DLD1 (cell line): ENCODE results near the gene RNF186.
"Not testable (repeated sequence)": the region's sequence is repeated elsewhere in the genome, so short reads cannot be mapped to it uniquely, and the experiment has no call there.

Experiments used
- in situ Hi-C: cut with HindIII; loops from 2 replicates; pipeline ENCODE4 v1.10.0; 2017; ENCODE audit warnings: low sequenced_read_pairs

RNF186 gene

DNA sequence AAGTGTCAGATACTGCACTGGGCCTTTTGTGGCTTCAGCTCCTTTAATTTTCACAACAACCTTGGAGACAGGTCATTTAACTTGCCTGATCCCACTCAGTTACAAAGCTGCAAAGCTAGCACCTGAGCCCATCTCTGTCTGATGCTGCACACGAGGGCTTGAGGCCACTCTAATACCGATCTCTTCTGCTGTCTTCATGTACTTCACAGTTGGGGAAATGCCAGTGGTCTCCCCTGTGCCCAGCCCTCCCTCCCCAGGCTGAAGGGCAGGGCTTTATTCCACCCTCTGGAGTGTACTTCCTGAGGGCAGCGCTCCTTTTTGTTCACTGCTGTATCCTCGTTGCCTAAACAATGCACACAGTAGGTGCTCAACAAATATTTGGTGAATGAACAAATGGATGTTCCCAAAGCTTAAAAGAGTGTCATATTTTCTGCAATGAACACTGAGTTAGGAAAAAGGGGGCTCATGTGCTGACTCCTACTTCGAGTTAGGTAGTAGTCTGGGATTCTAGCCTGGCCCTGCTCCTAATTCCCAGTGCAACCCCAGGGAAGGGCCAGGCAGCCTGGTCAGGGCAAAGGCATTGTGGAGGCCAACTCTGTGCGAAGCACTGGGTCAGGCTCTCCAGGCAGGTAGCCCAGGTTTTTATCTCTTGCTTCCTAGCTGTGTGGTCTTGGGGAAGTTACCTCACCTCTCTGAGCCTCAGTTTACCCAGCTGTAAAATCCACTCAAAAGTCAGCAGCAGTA lies 16.4 kb downstream of the RNF186 start:
- in situ Hi-C loops, result no loop called here

DNA sequence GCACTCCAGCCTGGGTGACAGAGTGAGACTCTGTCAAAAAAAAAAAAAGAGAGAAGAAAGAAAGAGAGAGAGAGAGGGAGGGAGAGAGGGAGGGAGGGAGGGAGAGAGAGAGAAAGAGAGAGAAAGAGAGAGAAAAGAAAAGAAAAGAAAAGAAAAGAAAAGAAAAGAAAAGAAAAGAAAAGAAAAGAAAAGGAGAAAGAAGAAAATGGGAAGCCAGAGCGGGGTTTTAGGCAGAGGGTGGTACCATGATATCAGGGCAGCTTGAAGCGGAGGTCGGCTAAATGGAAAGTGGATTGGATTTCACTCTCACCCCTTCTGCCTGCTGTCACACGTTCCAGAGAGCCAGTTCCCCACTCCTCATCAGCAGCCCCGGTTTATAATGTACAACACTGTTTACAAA lies 17.3 kb downstream of the RNF186 start:
- in situ Hi-C loops, result no loop called here

DNA sequence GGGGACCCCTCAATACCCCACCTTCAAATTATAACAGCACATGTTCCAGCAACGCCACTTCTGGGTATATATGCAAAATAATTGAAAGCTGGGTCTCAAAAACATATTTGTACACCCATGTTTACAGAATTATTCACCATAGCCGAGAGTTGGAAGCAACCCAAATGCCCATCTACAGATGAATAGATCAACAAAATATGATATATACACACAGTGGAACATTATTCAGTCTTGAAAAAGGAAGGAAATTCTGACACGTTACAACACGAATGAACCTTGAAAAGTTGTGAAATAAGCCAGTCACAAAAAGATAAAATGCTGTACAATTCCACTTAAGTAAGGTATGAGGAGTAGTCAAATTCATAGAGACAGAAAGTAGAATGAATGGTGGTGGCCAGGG lies 20.5 kb downstream of the RNF186 start:
- in situ Hi-C loops, result no loop called here

DNA sequence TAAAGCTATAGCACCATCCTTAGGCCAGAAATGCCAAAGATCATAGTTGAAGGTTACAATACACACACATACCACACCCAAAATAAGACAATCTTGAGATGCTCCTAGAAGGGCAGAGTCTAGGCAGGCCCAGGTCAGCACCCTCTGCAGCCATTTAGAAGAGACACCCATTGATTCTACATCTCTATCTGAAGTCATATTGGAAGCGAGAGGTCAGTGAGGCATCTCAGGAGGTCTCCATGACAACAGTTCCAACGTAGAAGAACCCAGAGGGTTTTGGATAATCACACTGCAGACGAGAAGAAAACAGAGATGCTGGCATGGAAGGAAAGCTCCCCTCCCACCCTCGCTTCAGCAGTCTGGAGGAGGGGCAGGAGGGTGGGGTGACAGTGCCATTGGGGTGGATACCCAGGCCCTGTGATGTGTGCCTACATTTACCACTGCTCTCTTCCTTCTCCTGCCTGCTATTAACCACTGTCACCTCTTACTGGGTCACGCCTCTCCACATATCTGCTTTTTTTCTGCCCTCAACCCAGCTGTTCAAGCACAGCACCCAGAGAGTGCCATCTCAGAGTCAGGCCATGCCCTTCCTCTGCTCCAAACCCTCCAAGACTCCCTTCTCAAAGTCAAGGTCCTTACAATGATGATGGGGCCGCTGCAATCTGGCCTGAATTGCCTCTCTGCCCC lies 21.6 kb downstream of the RNF186 start:
- in situ Hi-C loops, result no loop called here

DNA sequence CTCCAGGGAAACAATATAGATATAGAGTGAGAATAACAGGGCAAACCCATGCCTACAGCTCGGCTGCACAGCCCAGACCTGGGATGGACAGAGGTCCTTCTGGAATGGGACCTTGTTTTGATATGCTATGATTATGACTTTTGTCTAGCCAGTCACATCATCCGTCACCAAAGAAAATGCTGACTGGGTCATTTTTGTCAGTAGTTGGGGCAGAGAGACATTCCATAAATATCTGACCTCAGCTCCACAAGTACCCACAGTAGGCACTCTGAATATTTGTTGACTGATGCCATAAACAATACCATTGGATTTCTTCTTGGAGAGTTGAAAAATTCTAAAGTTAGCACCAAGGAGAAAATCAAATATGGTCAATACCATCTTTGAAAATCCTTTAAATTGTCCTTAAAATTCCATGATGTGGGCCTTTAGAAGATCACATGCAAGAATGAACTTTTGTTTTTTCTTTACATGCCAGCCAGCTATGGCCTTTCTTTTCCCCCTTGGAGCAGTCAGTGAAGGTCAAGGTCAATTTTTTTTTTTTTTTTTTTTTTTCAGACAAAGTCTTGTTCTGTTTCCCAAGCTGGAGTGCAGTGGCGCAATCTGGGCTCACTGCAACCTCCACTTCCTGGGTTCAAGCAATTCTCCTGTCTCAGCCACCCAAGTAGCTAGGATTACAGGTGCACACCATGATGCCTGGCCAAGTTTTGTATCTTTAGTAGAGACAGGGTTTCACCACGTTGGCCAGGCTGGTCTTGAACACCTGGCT lies 22.7 kb downstream of the RNF186 start:
- in situ Hi-C loops, result no loop called here

DNA sequence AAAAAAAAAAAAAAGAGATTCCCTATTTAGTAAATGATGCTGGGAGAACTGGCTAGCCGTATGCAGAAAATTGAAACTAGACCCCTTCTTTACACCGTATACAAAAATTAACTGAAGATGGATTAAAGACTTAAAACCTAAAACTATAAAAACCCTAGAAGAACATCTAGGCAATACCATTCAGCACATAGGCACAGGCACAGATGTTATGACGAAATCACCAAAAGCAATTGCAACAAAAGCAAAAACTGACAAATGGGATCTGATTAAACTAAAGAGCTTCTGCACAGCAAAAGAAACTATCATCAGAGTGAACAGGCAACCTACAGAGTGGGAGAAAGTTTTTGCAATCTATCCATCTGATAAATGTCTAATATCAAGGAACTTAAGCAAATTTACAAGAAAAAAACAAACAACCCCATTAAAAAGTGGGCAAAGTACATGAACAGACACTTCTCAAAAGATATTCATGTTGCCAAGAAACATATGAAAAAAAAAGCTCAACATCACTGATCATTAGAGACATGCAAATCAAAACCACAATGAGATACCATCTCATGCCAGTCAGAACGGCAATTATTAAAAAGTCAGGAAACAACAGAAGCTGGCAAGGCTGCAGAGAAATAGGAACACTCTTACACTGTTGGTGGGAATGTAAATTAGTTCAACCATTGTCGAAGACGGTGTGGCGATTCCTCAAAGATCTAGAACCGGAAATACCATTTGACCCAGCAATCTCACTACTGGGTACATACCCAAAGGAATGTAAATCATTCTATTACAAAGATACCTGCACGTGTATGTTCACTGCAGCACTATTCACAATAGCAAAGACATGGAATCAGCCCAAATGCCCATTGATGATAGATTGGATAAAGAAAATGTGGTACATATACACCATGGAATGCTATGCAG lies 24.8 kb downstream of the RNF186 start:
- in situ Hi-C loops, result not testable (repeated sequence)

DNA sequence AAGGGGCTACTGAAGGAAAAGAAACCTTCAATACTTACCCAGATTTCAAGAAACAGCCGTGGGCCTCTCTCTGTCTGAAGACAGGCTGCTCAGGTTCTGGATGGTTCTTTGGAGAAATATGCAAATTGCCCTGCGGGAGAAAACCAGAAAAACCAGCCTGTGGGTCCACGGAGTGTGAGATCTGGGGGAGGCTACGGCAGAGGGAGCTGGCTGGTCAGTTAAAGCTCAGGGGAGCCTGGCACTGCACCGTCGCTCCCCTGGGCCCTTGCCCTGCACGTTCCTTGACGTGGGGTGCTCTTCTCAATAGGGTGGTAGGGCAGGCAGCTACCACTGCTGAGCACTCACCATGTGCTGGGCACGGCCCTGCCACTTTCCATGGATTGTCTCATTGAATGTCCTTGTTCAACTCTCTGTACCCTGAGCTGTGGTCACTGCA lies 28.1 kb downstream of the RNF186 start:
- in situ Hi-C loops, result no loop called here

DNA sequence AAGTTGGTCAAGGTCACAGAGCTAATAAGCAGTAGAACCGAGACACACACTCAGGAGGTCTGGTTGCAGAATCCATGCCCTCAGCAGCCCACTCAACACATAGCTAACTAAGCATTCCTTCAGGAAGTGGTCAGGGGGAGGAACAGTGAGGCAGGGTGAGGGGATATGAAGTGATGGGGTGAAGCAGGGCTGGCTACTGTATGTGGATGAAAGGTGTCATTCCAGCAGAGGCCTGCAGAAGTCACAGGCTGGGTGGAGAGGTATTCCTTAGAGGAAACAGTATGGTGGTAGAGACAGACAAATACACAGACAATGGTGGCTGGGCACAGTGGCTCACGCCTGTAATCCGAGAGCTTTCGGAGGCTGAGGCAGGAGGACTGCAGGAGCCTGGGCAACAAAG lies 29.4 kb downstream of the RNF186 start:
- in situ Hi-C loops, result no loop called here

DNA sequence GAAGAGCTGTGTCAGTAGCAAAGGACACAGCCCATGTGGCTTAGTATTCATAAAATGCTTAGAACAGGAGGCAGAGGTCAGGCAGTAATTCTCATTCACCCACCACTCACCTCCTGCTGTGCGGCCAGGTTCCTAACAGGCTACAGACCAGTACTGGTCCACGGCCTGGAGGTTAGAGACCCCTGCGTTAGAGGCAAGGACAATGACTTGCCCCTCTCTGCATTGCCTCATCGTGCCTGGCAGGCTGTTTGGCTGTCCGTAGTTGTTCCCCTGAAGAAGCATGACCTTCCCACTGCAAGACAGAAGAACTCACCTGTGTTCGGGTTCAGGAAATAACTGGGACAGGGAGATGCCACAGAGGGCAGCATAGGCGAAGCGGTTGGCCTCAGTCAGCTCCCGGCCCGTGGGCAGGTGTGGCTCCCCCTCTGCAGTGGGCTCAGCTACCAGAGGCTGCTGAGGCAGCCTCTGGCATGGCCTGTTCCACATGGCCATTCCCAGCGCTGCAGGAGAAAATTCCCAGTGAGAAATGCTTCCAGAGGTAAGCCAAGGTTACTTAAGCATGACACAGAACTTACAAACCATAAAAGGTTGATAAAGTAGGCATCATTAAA lies 34.7 kb downstream of the RNF186 start:
- in situ Hi-C loops, result no loop called here

DNA sequence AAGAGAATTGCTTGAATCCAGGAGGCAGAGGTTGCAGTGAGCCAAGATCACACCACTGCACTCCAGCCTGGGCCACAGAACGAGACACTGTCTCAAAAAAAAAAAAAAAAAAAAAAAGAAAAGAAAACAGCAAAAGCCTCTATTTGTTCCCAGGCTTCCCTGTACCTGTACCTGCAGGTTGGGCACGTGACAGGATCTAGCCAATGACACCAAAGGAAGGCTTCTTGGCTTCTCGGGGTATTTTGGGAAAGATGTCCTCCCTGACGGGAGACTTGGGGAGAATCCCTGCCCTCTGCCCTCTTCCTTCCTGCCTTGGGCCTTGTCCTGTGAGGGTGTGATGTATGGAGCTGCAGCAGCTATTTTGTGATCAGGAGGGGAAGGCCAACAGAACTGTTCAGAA lies 38.1 kb downstream of the RNF186 start:
- in situ Hi-C loops, result no loop called here

DNA sequence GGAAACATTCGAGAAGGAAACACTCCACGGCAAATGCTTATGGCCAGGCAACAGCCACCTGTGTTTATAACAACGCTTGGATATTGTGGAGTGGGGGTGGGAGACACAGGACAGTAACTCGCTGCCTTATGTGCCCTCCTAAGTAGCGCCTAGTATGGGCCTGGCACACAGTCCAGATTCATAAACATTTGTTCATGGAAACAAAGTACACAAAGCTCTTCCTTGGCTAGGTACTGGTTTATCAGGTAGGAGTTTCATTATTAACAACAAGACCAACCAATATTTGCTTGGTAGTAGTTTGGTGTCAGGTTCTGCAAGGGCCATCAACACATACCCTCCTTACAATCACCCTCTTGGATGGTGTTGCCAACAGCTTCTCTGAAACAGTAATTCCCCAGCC lies 38.8 kb downstream of the RNF186 start:
- in situ Hi-C loops, result no loop called here

DNA sequence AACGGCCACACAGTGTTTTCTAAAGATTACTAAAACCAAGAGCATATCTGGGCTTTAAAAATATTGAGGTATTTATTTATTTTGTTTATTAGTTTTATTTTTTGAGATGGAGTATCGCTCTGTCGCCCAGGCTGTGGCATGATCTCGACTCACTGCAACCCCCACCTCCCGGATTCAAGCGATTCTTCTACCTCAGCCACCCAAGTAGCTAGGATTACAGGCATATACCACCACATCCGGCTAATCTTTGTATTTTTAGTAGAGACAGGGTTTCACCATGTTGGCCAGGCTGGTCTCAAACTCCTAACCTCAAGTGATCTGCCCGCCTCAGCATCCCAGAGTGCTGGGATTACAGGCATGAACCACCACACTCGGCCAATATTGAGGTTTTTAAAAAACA lies 39.3 kb downstream of the RNF186 start:
- in situ Hi-C loops, result no loop called here

DNA sequence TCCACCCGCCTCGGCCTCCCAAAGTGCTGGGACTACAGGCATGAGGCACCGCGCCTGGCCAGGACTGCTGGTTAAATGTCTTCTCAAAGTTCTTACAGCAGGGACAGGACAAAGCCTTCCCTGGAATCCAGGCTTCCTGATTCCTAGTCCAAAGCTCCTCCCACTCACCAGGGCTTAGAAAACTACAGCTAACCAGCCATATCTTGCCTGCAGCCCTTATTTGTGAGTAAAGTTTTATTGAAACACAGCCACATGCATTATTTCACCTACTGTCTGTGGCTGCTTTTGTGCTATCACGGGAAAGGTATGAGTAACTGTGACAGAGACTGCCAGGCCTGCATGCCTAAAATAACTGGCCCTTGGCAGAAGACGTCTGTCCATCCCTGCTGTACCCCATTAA lies 39.8 kb downstream of the RNF186 start:
- in situ Hi-C loops, result no loop called here

DNA sequence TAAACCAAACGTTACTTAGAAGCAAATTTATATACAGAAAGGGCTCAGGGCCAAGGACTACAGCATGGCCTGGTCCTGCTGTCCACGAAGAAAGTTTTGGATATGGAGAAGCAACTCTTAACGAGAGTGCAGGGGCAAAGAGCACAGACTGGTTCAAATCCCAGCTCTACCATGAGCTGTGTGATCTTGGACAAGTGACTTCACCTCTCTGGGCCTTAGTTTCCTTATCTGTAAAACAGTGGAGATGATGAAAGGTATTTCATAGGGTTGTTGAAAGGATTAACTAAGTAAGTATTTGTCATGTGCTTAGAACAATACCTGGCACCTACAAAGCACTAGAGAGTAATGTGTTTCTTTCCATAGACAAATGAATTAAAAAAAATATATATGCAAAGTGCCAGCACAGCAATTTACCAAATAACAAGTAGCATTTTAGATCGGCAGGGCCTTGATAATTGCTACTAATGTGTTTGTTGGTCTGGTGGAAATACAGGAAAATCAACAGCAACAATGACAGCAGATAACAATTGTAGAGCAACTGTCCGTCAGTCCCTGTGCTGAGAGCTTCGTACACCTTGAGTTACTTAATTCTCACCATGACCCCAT lies 40.8 kb downstream of the RNF186 start:
- in situ Hi-C loops, result no loop called here

DNA sequence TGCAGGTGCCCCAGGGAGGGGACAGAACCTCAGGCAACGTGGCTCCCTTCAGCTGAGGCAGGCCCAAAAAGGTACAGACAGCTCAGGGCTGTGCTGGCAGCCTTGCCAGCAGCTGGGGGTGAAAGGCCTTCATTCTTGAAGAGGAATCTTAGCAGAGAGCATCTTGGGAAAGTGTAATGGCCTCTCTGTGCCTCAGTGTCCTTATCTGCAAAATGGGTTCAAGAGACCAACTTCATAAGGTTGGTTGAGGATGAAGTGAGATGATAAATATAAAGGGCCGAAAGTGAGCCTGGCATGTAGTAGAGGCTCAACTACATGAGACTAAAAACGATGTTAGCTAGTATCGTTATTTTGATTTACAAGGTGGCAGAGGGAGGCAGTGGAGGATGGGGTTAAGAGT lies 41.6 kb downstream of the RNF186 start:
- in situ Hi-C loops, result no loop called here

DNA sequence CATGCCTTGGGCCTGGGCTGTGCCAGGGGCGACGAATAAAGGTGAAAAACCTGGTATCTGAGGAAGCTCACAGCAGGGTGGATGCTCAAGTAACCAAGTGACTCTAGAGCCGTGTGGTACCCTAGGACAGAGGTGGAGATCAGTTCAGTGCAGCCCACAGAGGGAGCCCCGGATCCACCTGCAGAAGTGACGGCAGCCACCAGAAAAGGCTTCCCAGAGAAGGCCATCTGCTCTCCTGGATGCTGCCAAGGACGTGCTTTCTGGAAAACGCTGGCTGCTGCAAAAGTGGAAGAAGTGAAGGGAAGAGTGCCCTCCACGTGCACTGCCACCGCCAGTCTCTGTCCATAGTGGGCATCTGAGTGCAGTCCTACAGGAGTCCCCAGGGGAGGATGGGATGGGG lies 43.0 kb downstream of the RNF186 start:
- in situ Hi-C loops, result no loop called here

DNA sequence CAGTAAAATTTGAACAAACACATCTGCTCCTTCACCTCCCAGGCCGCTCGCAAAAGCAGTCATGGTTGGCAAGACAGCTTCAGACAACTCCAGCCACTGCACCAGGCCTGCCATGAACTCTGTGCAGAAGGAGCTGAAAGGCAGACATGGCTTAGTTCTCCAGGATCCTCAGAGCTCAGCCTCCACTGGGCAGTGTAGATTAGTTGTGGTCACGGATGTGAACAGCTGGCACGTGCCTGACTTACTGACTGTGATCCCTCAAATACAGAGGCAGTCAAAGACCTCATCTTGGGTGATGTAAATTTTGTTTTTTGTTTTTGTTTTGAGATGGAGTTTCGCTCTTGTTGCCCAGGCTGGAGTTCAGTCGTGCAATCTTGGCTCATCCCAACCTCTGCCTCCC lies 43.7 kb downstream of the RNF186 start:
- in situ Hi-C loops, result no loop called here

DNA sequence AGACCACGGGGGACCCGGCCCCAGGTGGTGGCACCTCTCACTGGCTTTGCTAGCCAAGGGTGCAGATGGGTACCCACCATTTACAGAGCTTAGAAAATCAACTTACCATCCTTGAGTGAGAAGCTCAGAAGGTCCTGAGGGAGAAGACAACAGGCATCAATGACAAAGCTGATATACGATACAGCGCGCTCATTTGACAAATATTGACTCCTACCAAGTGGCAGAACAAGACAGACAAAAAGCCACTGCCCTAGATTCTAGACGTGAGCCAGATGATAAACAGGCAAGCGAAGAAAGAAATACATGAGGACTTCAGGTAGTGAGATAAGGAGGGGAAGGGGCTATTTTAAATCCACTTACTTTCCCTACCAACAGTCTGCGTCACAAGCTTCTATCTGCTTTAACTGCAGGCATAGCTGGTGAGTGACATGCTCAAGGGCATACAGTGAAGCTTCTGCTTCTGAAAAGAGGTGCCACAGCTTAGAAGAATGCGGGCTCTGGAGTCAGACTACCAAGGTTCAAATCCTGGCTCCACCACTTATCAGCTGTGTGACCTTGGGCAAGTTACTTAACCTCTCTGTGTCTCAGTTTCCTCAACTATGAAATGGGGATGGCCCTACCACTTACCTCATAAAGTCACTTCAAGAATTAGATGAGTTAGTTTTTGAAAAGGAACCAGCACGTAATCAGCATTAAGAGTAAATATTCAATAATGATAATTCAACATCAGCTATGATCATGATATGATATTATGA lies 44.5 kb downstream of the RNF186 start:
- in situ Hi-C loops, result no loop called here

DNA sequence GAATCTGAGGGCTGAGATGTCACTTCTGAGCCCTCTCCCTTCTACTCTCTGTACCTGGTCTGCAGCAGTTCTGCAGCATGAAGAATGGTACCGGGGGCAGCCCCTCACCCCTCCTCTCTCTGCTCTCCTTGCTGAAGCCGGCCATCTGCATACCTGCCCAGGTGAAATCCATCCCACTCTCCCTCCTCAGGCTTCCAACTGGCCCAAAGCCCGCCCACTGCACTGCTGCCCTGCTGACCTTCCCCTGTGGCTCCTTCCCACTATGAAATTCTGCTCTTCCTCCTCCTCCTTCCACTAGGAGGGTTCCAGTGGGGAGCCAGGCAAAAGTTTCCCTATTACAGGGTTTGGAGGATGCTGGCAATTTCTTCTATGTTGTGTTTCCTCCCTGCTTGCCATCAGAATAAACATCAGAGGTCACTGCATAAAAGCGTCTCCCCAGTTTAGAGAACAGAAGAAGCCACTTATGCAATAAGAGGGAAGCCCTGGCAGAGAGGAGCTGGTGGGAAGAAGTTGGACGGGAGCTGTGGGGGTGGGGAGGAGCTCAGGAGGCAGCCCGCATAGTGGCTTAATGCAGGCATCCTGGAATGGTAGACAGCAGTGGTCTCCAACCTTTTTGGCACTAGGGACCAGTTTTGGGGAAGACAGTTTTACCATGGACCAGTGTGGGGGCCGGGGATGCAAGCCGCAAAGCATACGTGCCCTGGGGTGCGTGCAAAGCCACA lies 45.7 kb downstream of the RNF186 start:
- in situ Hi-C loops, result no loop called here
